A549 (cell line): ENCODE results near the gene PAEP. TPM values are rescaled to one million over a fixed set of nuclear protein-coding genes. Genes with fewer than 3 reads are reported as not detected.

ENCODE experiments used
- ATAC-seq, 2 experiments: fragments of 200-7000 bp in 1 of 2; fragments of >200 bp in 1 of 2; cut with Nextera tagmentation in 1 of 2; cut with Tn5 transposase in 1 of 2; 3 replicates each; pipeline versions ENCODE4 v1.8.0 to v1.9.1; 2018 to 2020; ENCODE audit warnings: mild to moderate bottlenecking in 1 of 2, moderate library complexity in 1 of 2
- CTCF ChIA-PET: fragments of 300-600 bp; sonication (Branson Sonifier 250); formaldehyde crosslinking; extraction: SDS; loops from one replicate; lab custom pipeline; 2021; ENCODE audit warnings: antibody characterized with exemption, inconsistent platforms; lab: Yijun Ruan, JAX
- POLR2A ChIA-PET: fragments of 350-600 bp; formaldehyde crosslinking; extraction: SDS; loops from one replicate; lab custom pipeline; 2021; ENCODE audit warnings: antibody characterized with exemption, inconsistent platforms; lab: Yijun Ruan, JAX
- DNase-seq, 2 experiments: peaks; one replicate each; pipeline versions ENCODE4 v3.0.0 to v3.0.0-alpha.2; 2011 to 2016; ENCODE audit warnings: low read depth in 1 of 2, low spot score in 1 of 2
- FAIRE-seq: peaks from 2 replicates; lab custom pipeline; 2011; peaks lifted over from hg19 to GRCh38; lab: Jason Lieb, UNC
- H3K27ac ChIP-seq, 2 experiments: fragments of >200 bp; sonication (Bioruptor Twin); formaldehyde crosslinking; 3 replicates each; pipeline ENCODE4 v1.5.1; 2016 to 2017
- H3K4me1 ChIP-seq: fragments of >200 bp; sonication (Bioruptor Twin); formaldehyde crosslinking; 3 replicates; pipeline ENCODE4 v1.6.1; 2016
- H3K4me2 ChIP-seq: fragments of >200 bp; sonication (Bioruptor Twin); formaldehyde crosslinking; 3 replicates; pipeline ENCODE4 v1.6.1; 2016
- H3K4me3 ChIP-seq: fragments of >200 bp; sonication (Bioruptor Twin); formaldehyde crosslinking; 3 replicates; pipeline ENCODE4 v1.5.1; 2016
- H3K9me3 ChIP-seq: fragments of >200 bp; sonication (Bioruptor Twin); formaldehyde crosslinking; 3 replicates; pipeline ENCODE4 v1.6.1; 2016
- CEBPB ChIP-seq, 2 experiments: fragments of >200 bp in 1 of 2; sonication (Bioruptor Twin) in 1 of 2; formaldehyde crosslinking in 1 of 2; IDR thresholded peaks; 2 replicates each; pipeline ENCODE4 v1.6.1; 2012 to 2016
- CHD2 ChIP-seq: fragments of 150-350 bp; IDR thresholded peaks from 2 replicates; pipeline ENCODE4 v1.6.1; 2014; ENCODE audit warnings: low read length; ENCODE audit not compliant: partially characterized antibody
- E2F6 ChIP-seq: IDR thresholded peaks from 2 replicates; pipeline ENCODE4 v1.6.1; 2012; ENCODE audit warnings: low read depth, borderline replicate concordance
- EP300 ChIP-seq, 2 experiments: fragments of >200 bp; sonication (Bioruptor Twin); formaldehyde crosslinking; IDR thresholded peaks; 2 replicates in 1 of 2; 3 replicates in 1 of 2; pipeline ENCODE4 v1.6.1; 2016 to 2017
- FOSL2 ChIP-seq, 2 experiments: fragments of 450-650 bp in 1 of 2; fragments of >200 bp in 1 of 2; sonication (Bioruptor Twin) in 1 of 2; formaldehyde crosslinking; IDR thresholded peaks; 2 replicates each; pipeline versions ENCODE4 v1.5.0 to v1.6.1; 2016 to 2020; ENCODE audit warnings: mild to moderate bottlenecking in 1 of 2, moderate library complexity in 1 of 2
- GATA3 ChIP-seq: IDR thresholded peaks from 2 replicates; pipeline ENCODE4 v1.6.1; 2012; ENCODE audit warnings: borderline replicate concordance
- JUNB ChIP-seq: fragments of >200 bp; sonication (Bioruptor Twin); formaldehyde crosslinking; IDR thresholded peaks from 2 replicates; pipeline ENCODE4 v1.6.1; 2016
- KDM1A ChIP-seq: fragments of 200-600 bp; sonication (generic); IDR thresholded peaks from 2 replicates; pipeline ENCODE4 v1.6.1; 2016; ENCODE audit warnings: low read depth, mild to moderate bottlenecking
- KDM5A ChIP-seq: fragments of 200-600 bp; sonication (generic); IDR thresholded peaks from 2 replicates; pipeline ENCODE4 v1.6.1; 2016; ENCODE audit warnings: antibody characterized with exemption, mild to moderate bottlenecking
- MAFK ChIP-seq: fragments of 450-650 bp; IDR thresholded peaks from 2 replicates; pipeline ENCODE4 v1.6.1; 2014; ENCODE audit not compliant: partially characterized antibody
- MAZ ChIP-seq: fragments of 150-350 bp; IDR thresholded peaks from 2 replicates; pipeline ENCODE4 v1.6.1; 2014; ENCODE audit warnings: antibody characterized with exemption, low read depth, low read length, borderline replicate concordance
- MYC ChIP-seq: IDR thresholded peaks from 2 replicates; pipeline ENCODE4 v1.6.1; 2012; ENCODE audit warnings: mild to moderate bottlenecking, inconsistent platforms, low read length, improper control_type of control experiment, borderline replicate concordance
- PHF8 ChIP-seq: fragments of 200-600 bp; sonication (generic); IDR thresholded peaks from 2 replicates; pipeline ENCODE4 v1.6.1; 2016; ENCODE audit warnings: low read depth, mild to moderate bottlenecking, antibody characterized with exemption, moderate library complexity, borderline replicate concordance
- POLR2AphosphoS2 ChIP-seq: conservative IDR thresholded peaks from 2 replicates; pipeline ENCODE4 v1.6.1; 2012; ENCODE audit warnings: low read length, improper control_type of control experiment, inconsistent platforms
- RAD21 ChIP-seq, 2 experiments: fragments of >200 bp in 1 of 2; sonication (Bioruptor Twin) in 1 of 2; formaldehyde crosslinking in 1 of 2; IDR thresholded peaks in 1 of 2; conservative IDR thresholded peaks in 1 of 2; 2 replicates in 1 of 2; 3 replicates in 1 of 2; pipeline ENCODE4 v1.6.1; 2012 to 2018; ENCODE audit warnings: inconsistent platforms in 1 of 2
- RNF2 ChIP-seq: fragments of 200-600 bp; sonication (generic); IDR thresholded peaks from 2 replicates; pipeline ENCODE4 v1.6.1; 2016; ENCODE audit warnings: low read depth, mild to moderate bottlenecking, antibody characterized with exemption, moderate library complexity, borderline replicate concordance
- SMC3 ChIP-seq: fragments of >200 bp; sonication (Bioruptor Twin); formaldehyde crosslinking; IDR thresholded peaks from 3 replicates; pipeline ENCODE4 v1.6.1; 2018; ENCODE audit warnings: inconsistent platforms
- TP53 ChIP-seq: fragments of 250-450 bp; sonication (Bioruptor Pico); IDR thresholded peaks from 2 replicates; pipeline ENCODE4 v1.5.0; 2021; ENCODE audit warnings: mild to moderate bottlenecking, moderate library complexity
- ZNF302 ChIP-seq: fragments of 250-450 bp; sonication (Bioruptor Pico); IDR thresholded peaks from 2 replicates; pipeline ENCODE4 v1.9.0; 2021; ENCODE audit warnings: inconsistent platforms, mild to moderate bottlenecking, moderate library complexity
- WGBS: methylation state at CpG from one replicate; pipeline ENCODE4 v1.1.6; 2017; ENCODE audit errors: missing lambda C conversion rate; 5-methylcytosine and 5-hydroxymethylcytosine counted together
- polyA minus RNA-seq: library from RNA; depleted of rRNA, polyadenylated mRNA; stranded (reverse); fragments of >200 nt; gene quantifications from 2 replicates; pipeline ENCODE4 v1.2.3, GENCODE V29; 2011; rRNA and poly(A)+ RNA removed
- polyA plus RNA-seq, 4 experiments: library from polyadenylated mRNA; depleted of rRNA in 3 of 4; stranded (reverse); fragments of >200 nt; fragmentation: RNase III in 1 of 4; extraction: RNeasy Plus Mini Kit Qiagen cat#74134 plus additional on column Dnase treatment in 1 of 4; gene quantifications; 2 replicates in 3 of 4; 3 replicates in 1 of 4; pipeline ENCODE4 v1.2.3, GENCODE V29; 2011 to 2017

Gene PAEP
- polyA plus RNA-seq (2011; rRNA removed) (0.15 TPM in 1 of 2 replicates, not detected in the other), polyA plus RNA-seq (2017; fragmentation: RNase III; extraction: RNeasy Plus Mini Kit Qiagen cat#74134 plus additional on column Dnase treatment) (not detected in 3 replicates), polyA minus RNA-seq (not detected in 2 replicates)
- not detected in 2 replicates for polyA plus RNA-seq (2012; cell fraction: cytosol; rRNA removed)
- polyA plus RNA-seq (2012; cell fraction: nucleus; rRNA removed): not detected in 2 replicates

GRCh38 chr9:135561391-135562234 lies at the start of gene PAEP:
TSS of gene PAEP (plus strand) at chr9:135561756.
- H3K4me1 ChIP-seq: no peaks in the 10 kb centered on the region
- TF ChIP-seq CHD2 (no peak), FOSL2 (IDR thresholded peaks at IDR 0.05) (no peak), FOSL2 (CRISPR knock-in tag; IDR thresholded peaks at IDR 0.05) (peak; percentile 19; the same call in 1 of the 2 replicates), PHF8 (no peak), CEBPB (IDR thresholded peaks at IDR 0.05) (no peak)
- 38% methylated on average over 12 of the region's 20 CpGs for WGBS
- ChIA-PET CTCF (interaction anchor here (1.1 kb wide), 1 partner anchor 10 kb away, joined by 4 read pairs; no protein-coding TSS in a partner anchor), POLR2A (no interaction called here)
- H3K9me3 ChIP-seq: peaks cover 18% of the 10 kb centered on the region; the same call in 2 of the 3 replicates
- H3K4me3 ChIP-seq: no peak within 1 kb of the TSS
- DNase-seq: peak in 1 of 2 experiments; percentile 49
- ATAC-seq: peak; percentile 36 to 64; a peak in 3 of 6 replicates
- FAIRE-seq: no peak
- H3K27ac ChIP-seq: no peak within 1 kb of the TSS
- H3K4me2 ChIP-seq: no peak within 1 kb of the TSS

GRCh38 chr9:135512241-135512603 lies 49.3 kb upstream of the PAEP start:
- DNase-seq (no peak), FAIRE-seq (no peak), ATAC-seq (no peak)
- ChIA-PET CTCF (interaction anchor here (1.2 to 1.5 kb wide), 2 partner anchors 8 to 10 kb away, joined by 4 to 8 read pairs; no protein-coding TSS in a partner anchor), POLR2A (no interaction called here)
- H3K4me3 ChIP-seq: no peak overlapping the region
- no peak for TF ChIP-seq RAD21 (conservative IDR thresholded peaks at IDR 0.05 in 1 of 2, IDR thresholded peaks at IDR 0.05 in 1 of 2)
- TF ChIP-seq TP53 (CRISPR knock-in tag): no peak
- TF ChIP-seq EP300 (IDR thresholded peaks at IDR 0.05): no peak
- no peak for TF ChIP-seq POLR2AphosphoS2
- H3K4me2 ChIP-seq: no peak overlapping the region
- no peaks in the 10 kb centered on the region for H3K9me3 ChIP-seq
- H3K4me1 ChIP-seq: no peaks in the 10 kb centered on the region
- no peak overlapping the region for H3K27ac ChIP-seq
- 64% methylated on average over 10 of the region's 10 CpGs for WGBS

- DNase-seq (no peak), FAIRE-seq (no peak), ATAC-seq (no peak; a peak in 1 of 6 replicates)
- POLR2A ChIA-PET: no interaction called here
- Histone ChIP-seq H3K27ac (no peak overlapping the region), H3K4me3 (no peak overlapping the region), H3K4me1 (no peaks in the 10 kb centered on the region), H3K4me2 (no peak overlapping the region), H3K9me3 (no peaks in the 10 kb centered on the region)
- WGBS: 45% methylated on average over 5 of the region's 7 CpGs
- TF ChIP-seq KDM5A: no peak
- no peak for TF ChIP-seq MYC
- no peak for TF ChIP-seq MAFK
- TF ChIP-seq GATA3: no peak
- no peak for TF ChIP-seq KDM1A
- TF ChIP-seq E2F6: no peak
- TF ChIP-seq ZNF302: no peak
- no peak for TF ChIP-seq MAZ
- no peak for TF ChIP-seq EP300 (IDR thresholded peaks at IDR 0.05)
- TF ChIP-seq SMC3: no peak
- TF ChIP-seq JUNB: no peak
- TF ChIP-seq RNF2: no peak
- CTCF ChIA-PET: interaction anchor here (0.6 to 1.5 kb wide), 3 partner anchors 9 to 13 kb away, joined by 3 to 8 read pairs (median 4); no protein-coding TSS in a partner anchor
Observed at GRCh38 chr9:135512904-135513303, 48.7 kb upstream of the PAEP start.
